Midbrain (tissue), 1 donor: ENCODE measurements around the gene CLEC4E.
A peak's percentile ranks its signal among the peaks of the same experiment; 100 is the strongest.
"Not testable (repeated sequence)": the region's sequence is repeated elsewhere in the genome, so short reads cannot be mapped to it uniquely, and the experiment has no call there.

Experiments used
- DNase-seq: peaks from one replicate; lab custom pipeline; 2025; lab: John Stamatoyannopoulos, UW

The CLEC4E gene

GRCh38 chr12:8537820-8538219 lies 2.9 kb downstream of the CLEC4E start:
- not testable (repeated sequence) for DNase-seq

- no peak for DNase-seq
These were observed 8.7 kb downstream of the CLEC4E start for GRCh38 chr12:8532045-8532444.

GRCh38 chr12:8527250-8528130 lies 13.2 kb downstream of the CLEC4E start:
- no peak for DNase-seq

GRCh38 chr12:8519171-8519570 lies 21.5 kb downstream of the CLEC4E start:
- DNase-seq, result no peak

- DNase-seq, result no peak
These were observed 22.7 kb downstream of the CLEC4E start for GRCh38 chr12:8517971-8518370.

GRCh38 chr12:8513256-8513655 lies 27.4 kb downstream of the CLEC4E start, which contains the start of gene CLEC4D:
Gene CLEC4D, plus strand, starts transcription at chr12:8513503. Its CDS starts 230 bp downstream, at chr12:8513733.
- no peak for DNase-seq

- DNase-seq, result no peak
These were observed 31.5 kb downstream of the CLEC4E start for GRCh38 chr12:8508910-8509841.

GRCh38 chr12:8508223-8508622 lies 32.5 kb downstream of the CLEC4E start:
- DNase-seq, result no peak

- DNase-seq, result no peak
These were observed 33.1 kb downstream of the CLEC4E start for GRCh38 chr12:8507596-8507995.

GRCh38 chr12:8504351-8504750 lies 36.4 kb downstream of the CLEC4E start:
- DNase-seq, result no peak

- DNase-seq, result no peak
These were observed 39.0 kb downstream of the CLEC4E start for GRCh38 chr12:8501720-8502119.

- DNase-seq, result no peak
These were observed 41.1 kb downstream of the CLEC4E start for GRCh38 chr12:8499616-8500015.

GRCh38 chr12:8496074-8496473 lies 44.6 kb downstream of the CLEC4E start:
- not testable (repeated sequence) for DNase-seq

GRCh38 chr12:8495671-8496070 lies 45.0 kb downstream of the CLEC4E start:
- not testable (repeated sequence) for DNase-seq

- DNase-seq, result peak; percentile 0
These were observed 47.6 kb downstream of the CLEC4E start for GRCh38 chr12:8493084-8493483.

- DNase-seq, result no peak
These were observed 48.8 kb downstream of the CLEC4E start for GRCh38 chr12:8491646-8492530.
